ENCODE data around the gene BGN. TPM values are rescaled to one million over a fixed set of nuclear protein-coding genes. Genes with fewer than 3 reads are reported as not detected.

The BGN gene
- total and polyA plus RNA-seq, 2 donors (not counting 1 experiment from before 2014, with no cell fraction given): not detected

GRCh38 chrX:153490217-153490930 lies 4.4 kb upstream of the BGN start:
- Histone ChIP-seq H4K20me1 (ENCODE audit: control insufficient read depth, insufficient read depth, low read length, poor library complexity, severe bottlenecking) (no peaks in the 10 kb centered on the region), H3K27ac (ENCODE audit: low read length in 2 of 2) (no peak overlapping the region), H3K4me2 (replicated peaks; ENCODE audit: low read depth, low read length, poor library complexity, severe bottlenecking) (no peak overlapping the region), H2AFZ (ENCODE audit: insufficient read depth, low read depth, low read length, poor library complexity, severe bottlenecking) (no peak overlapping the region), H3K4me1 (ENCODE audit: control insufficient read depth in 2 of 2, insufficient read depth in 2 of 2, low read length in 2 of 2) (no peaks in the 10 kb centered on the region), H3K27me3 (replicated peaks in 1 of 4; ENCODE audit: control extremely low read depth in 1 of 4, control insufficient read depth in 3 of 4, insufficient read depth in 4 of 4, low read length in 3 of 4) (peaks cover 0 to under 1% (median 0%) of the 10 kb centered on the region in 4 experiments), H3K9ac (ENCODE audit: low read length) (no peak overlapping the region), H3K79me2 (ENCODE audit: control insufficient read depth, insufficient read depth, low read length) (no peaks in the 10 kb centered on the region), H3K36me3 (replicated peaks in 1 of 2; ENCODE audit: control extremely low read depth in 1 of 2, control insufficient read depth in 1 of 2, extremely low read depth in 1 of 2, insufficient read depth in 2 of 2, low read length in 1 of 2) (no peaks in the 10 kb centered on the region), H3K9me3 (ENCODE audit: control extremely low read depth in 1 of 3, control insufficient read depth in 2 of 3, insufficient read depth in 1 of 3, low read length in 2 of 3) (no peaks in the 10 kb centered on the region), H3K4me3 (ENCODE audit: control extremely low read depth in 1 of 5, extremely low read depth in 1 of 5, insufficient read depth in 1 of 5, low read depth in 2 of 5, low read length in 4 of 5) (no peak overlapping the region)
- Mint-ChIP-seq H3K4me1 (no peaks in the 10 kb centered on the region), H3K4me3 (no peak overlapping the region), H3K9me3 (ENCODE audit: insufficient read depth) (no peaks in the 10 kb centered on the region), H3K27me3 (no peaks in the 10 kb centered on the region), H3K27ac (no peak overlapping the region)
- CTCF ChIA-PET: no interaction called here
- ATAC-seq (ENCODE audit: low read depth): no peak
- TF ChIP-seq EZH2 (IDR thresholded peaks at IDR 0.05; ENCODE audit: borderline replicate concordance, insufficient read depth, low read depth, low read length, poor library complexity, severe bottlenecking) (no peak), CTCF (IDR thresholded peaks at IDR 0.05) (no peak)
- POLR2A ChIA-PET: no interaction called here
- intact Hi-C loops (cut with micrococcal nuclease): no loop called here
- WGBS (ENCODE audit: insufficient coverage): 76% methylated on average over 4 of the region's 20 CpGs
- no peak for DNase-seq

- Mint-ChIP-seq H3K27me3 (no peaks in the 10 kb centered on the region), H3K27ac (no peak overlapping the region), H3K4me3 (no peak overlapping the region), H3K4me1 (no peaks in the 10 kb centered on the region), H3K9me3 (ENCODE audit: insufficient read depth) (no peaks in the 10 kb centered on the region)
- ChIA-PET CTCF (no interaction called here), POLR2A (no interaction called here)
- no peak overlapping the region for H3K4me3 ChIP-seq (ENCODE audit: control extremely low read depth in 1 of 5, extremely low read depth in 1 of 5, insufficient read depth in 1 of 5, low read depth in 2 of 5, low read length in 4 of 5)
- no peak overlapping the region for H3K9ac ChIP-seq (ENCODE audit: low read length)
- peaks cover 0 to 9% (median 3%) of the 10 kb centered on the region in 4 experiments for H3K27me3 ChIP-seq (replicated peaks in 1 of 4; ENCODE audit: control extremely low read depth in 1 of 4, control insufficient read depth in 3 of 4, insufficient read depth in 4 of 4, low read length in 3 of 4)
- H3K36me3 ChIP-seq (replicated peaks in 1 of 2; ENCODE audit: control extremely low read depth in 1 of 2, control insufficient read depth in 1 of 2, extremely low read depth in 1 of 2, insufficient read depth in 2 of 2, low read length in 1 of 2): no peaks in the 10 kb centered on the region
- H3K27ac ChIP-seq (ENCODE audit: low read length in 2 of 2): no peak overlapping the region
- ATAC-seq (ENCODE audit: low read depth): no peak
- H3K4me1 ChIP-seq (ENCODE audit: control insufficient read depth in 2 of 2, insufficient read depth in 2 of 2, low read length in 2 of 2): no peaks in the 10 kb centered on the region
- DNase-seq: no peak
- no peaks in the 10 kb centered on the region for H3K9me3 ChIP-seq (ENCODE audit: control extremely low read depth in 1 of 3, control insufficient read depth in 2 of 3, insufficient read depth in 1 of 3, low read length in 2 of 3)
- TF ChIP-seq CTCF (IDR thresholded peaks at IDR 0.05): no peak
- no peak for TF ChIP-seq EZH2 (IDR thresholded peaks at IDR 0.05; ENCODE audit: borderline replicate concordance, insufficient read depth, low read depth, low read length, poor library complexity, severe bottlenecking)
- H3K4me2 ChIP-seq (replicated peaks; ENCODE audit: low read depth, low read length, poor library complexity, severe bottlenecking): no peak overlapping the region
- no peaks in the 10 kb centered on the region for H3K79me2 ChIP-seq (ENCODE audit: control insufficient read depth, insufficient read depth, low read length)
- intact Hi-C loops (cut with micrococcal nuclease): no loop called here
- H2AFZ ChIP-seq (ENCODE audit: insufficient read depth, low read depth, low read length, poor library complexity, severe bottlenecking): no peak overlapping the region
- H4K20me1 ChIP-seq (ENCODE audit: control insufficient read depth, insufficient read depth, low read length, poor library complexity, severe bottlenecking): no peaks in the 10 kb centered on the region
- WGBS (ENCODE audit: insufficient coverage): 86% methylated on average over 7 of the region's 10 CpGs
Observed at GRCh38 chrX:153491351-153491914, 3.3 kb upstream of the BGN start.
